Lung (tissue), 12 donors: ENCODE measurements around the gene SERP2. TPM values are rescaled to one million over a fixed set of nuclear protein-coding genes. Genes with fewer than 3 reads are reported as not detected.

Source experiments
- ATAC-seq: fragments of 200-7000 bp; cut with Tn5 transposase; one replicate; pipeline ENCODE4 v1.9.1; 2020; ENCODE audit warnings: moderate number of reproducible peaks; ENCODE audit not compliant: insufficient read depth, low FRiP score
- DNase-seq, 3 donors: peaks; one replicate each; pipeline ENCODE4 v3.0.0-alpha.2; 2013 to 2017
- H3K27ac ChIP-seq, 2 donors: one replicate each; pipeline ENCODE4 v1.5.1; 2013; ENCODE audit warnings: mild to moderate bottlenecking in 2 of 2, moderate library complexity in 2 of 2, control low read depth in 1 of 2, inconsistent platforms in 1 of 2, low read depth in 1 of 2, low read length in 1 of 2
- H3K27me3 ChIP-seq, 3 donors: one replicate each; pipeline ENCODE4 v1.5.1; 2013; ENCODE audit warnings: low read length in 2 of 3; ENCODE audit not compliant: control insufficient read depth in 3 of 3, insufficient read depth in 3 of 3
- H3K36me3 ChIP-seq, 4 donors: one replicate each; pipeline ENCODE4 v1.5.1; 2013; ENCODE audit warnings: low read length in 4 of 4, mild to moderate bottlenecking in 1 of 4, moderate library complexity in 1 of 4; ENCODE audit not compliant: control insufficient read depth in 4 of 4, insufficient read depth in 4 of 4
- H3K4me1 ChIP-seq, 5 donors: one replicate each; pipeline ENCODE4 v1.5.1; 2013; ENCODE audit warnings: low read length in 5 of 5, mild to moderate bottlenecking in 2 of 5, moderate library complexity in 1 of 5; ENCODE audit not compliant: control insufficient read depth in 5 of 5, insufficient read depth in 5 of 5
- H3K4me3 ChIP-seq: one replicate; pipeline ENCODE4 v1.5.1; 2013; ENCODE audit warnings: mild to moderate bottlenecking, control low read depth, moderate library complexity
- H3K9ac ChIP-seq, 2 donors: one replicate each; pipeline ENCODE4 v1.5.1; 2013; ENCODE audit warnings: low read length in 2 of 2, control low read depth in 1 of 2; ENCODE audit not compliant: insufficient read depth in 1 of 2
- H3K9me3 ChIP-seq, 4 donors: one replicate each; pipeline ENCODE4 v1.5.1; 2013; ENCODE audit warnings: low read length in 3 of 4, mild to moderate bottlenecking in 1 of 4, moderate library complexity in 1 of 4; ENCODE audit not compliant: control insufficient read depth in 4 of 4, insufficient read depth in 3 of 4
- CTCF ChIP-seq: IDR thresholded peaks from 2 replicates; pipeline ENCODE4 v1.5.1; 2012; ENCODE audit warnings: mild to moderate bottlenecking; ENCODE audit errors: control extremely low read depth, extremely low read depth
- WGBS, 2 donors: extraction: QIAGEN DNeasy Blood & Tissue Kit; methylation state at CpG; one replicate each; pipeline ENCODE4 v1.1.7; 2013; 5-methylcytosine and 5-hydroxymethylcytosine counted together
- polyA plus RNA-seq, 2 donors: library from polyadenylated mRNA; stranded (reverse); fragments of 200-250 nt; gene quantifications; one replicate each; pipeline ENCODE4 v1.2.1, GENCODE V29; 2013
- total RNA-seq, 2 donors: library from RNA; depleted of rRNA in 1 of 2; stranded (reverse); fragments of >200 nt in 1 of 2; gene quantifications; one replicate each; pipeline ENCODE4 v1.2.1, GENCODE V29; 2014 to 2021
- donor health status: control.
- donor health status: control.
- donor health status: Bipolar disorder and iron deficiency.
- donor health status: healthy.
- donor health status: DM: yes; HTN: yes; CAD: no.

SERP2 gene
- total and polyA plus RNA-seq, 4 donors: 4.2 to 6.9 (median 5.9) TPM

GRCh38 chr13:44363631-44364344 is 9.8 kb upstream of the SERP2 start:
- no peak for TF ChIP-seq CTCF
- 69 to 76% methylated on average over 11 of the region's 11 CpGs for WGBS, 2 donors
- Histone ChIP-seq H3K36me3 (no peaks in the 10 kb centered on the region), H3K27ac (no peak overlapping the region), H3K4me1 (peaks cover 0 to 16% (median 3%) of the 10 kb centered on the region in 5 donors), H3K4me3 (no peak overlapping the region), H3K27me3 (no peaks in the 10 kb centered on the region), H3K9me3 (no peaks in the 10 kb centered on the region), H3K9ac (no peak overlapping the region)
- DNase-seq: peak in 2 of 3 donors; percentile 60 to 64
- ATAC-seq: no peak

- no peak for TF ChIP-seq CTCF
- Histone ChIP-seq H3K36me3 (no peaks in the 10 kb centered on the region), H3K9me3 (no peaks in the 10 kb centered on the region), H3K27ac (no peak overlapping the region), H3K27me3 (no peaks in the 10 kb centered on the region), H3K4me3 (no peak overlapping the region), H3K9ac (no peak overlapping the region), H3K4me1 (peaks cover 0 to 16% (median 3%) of the 10 kb centered on the region in 5 donors)
- DNase-seq (no peak), ATAC-seq (no peak)
- 91 to 93% methylated on average over 6 of the region's 6 CpGs for WGBS, 2 donors
These were observed 9.2 kb upstream of the SERP2 start for GRCh38 chr13:44364345-44365000.

- Histone ChIP-seq H3K4me1 (peaks cover 0 to 16% (median 3%) of the 10 kb centered on the region in 5 donors), H3K27ac (no peak overlapping the region), H3K27me3 (no peaks in the 10 kb centered on the region), H3K4me3 (no peak overlapping the region), H3K36me3 (no peaks in the 10 kb centered on the region), H3K9ac (no peak overlapping the region), H3K9me3 (no peaks in the 10 kb centered on the region)
- 93 to 97% methylated on average over 3 of the region's 3 CpGs for WGBS, 2 donors
- DNase-seq: no peak
- ATAC-seq: no peak
- no peak for TF ChIP-seq CTCF
These were observed 8.6 kb upstream of the SERP2 start for GRCh38 chr13:44365008-44365407.
